Effector memory CD4-positive, alpha-beta T cell (primary cell): ENCODE measurements around the gene ANKZF1.

Experiments used
- DNase-seq, 3 donors: peaks; one replicate each; pipeline ENCODE4 v3.0.0-alpha.2; 2020
- H3K27ac ChIP-seq: 2 replicates; pipeline ENCODE4 v1.7.0; 2013; ENCODE audit warnings: mild to moderate bottlenecking, low read length, moderate library complexity; ENCODE audit not compliant: insufficient read depth, poor library complexity, severe bottlenecking
- H3K27me3 ChIP-seq: replicated peaks from 2 replicates; pipeline ENCODE4 v1.7.0; 2013; ENCODE audit warnings: mild to moderate bottlenecking, low read length; ENCODE audit not compliant: insufficient read depth, control insufficient read depth, poor library complexity, severe bottlenecking
- H3K36me3 ChIP-seq: 2 replicates; pipeline ENCODE4 v1.7.0; 2013; ENCODE audit warnings: mild to moderate bottlenecking, low read length, moderate library complexity; ENCODE audit not compliant: control insufficient read depth, insufficient read depth
- H3K4me1 ChIP-seq: 2 replicates; pipeline ENCODE4 v1.7.0; 2013; ENCODE audit warnings: low read length, mild to moderate bottlenecking; ENCODE audit not compliant: control insufficient read depth, insufficient read depth, poor library complexity, severe bottlenecking
- H3K4me3 ChIP-seq: 2 replicates; pipeline ENCODE4 v1.7.0; 2013; ENCODE audit warnings: low read length, low read depth, mild to moderate bottlenecking; ENCODE audit not compliant: insufficient read depth, poor library complexity, severe bottlenecking
- H3K9me3 ChIP-seq: 2 replicates; pipeline ENCODE4 v1.7.0; 2013; ENCODE audit warnings: mild to moderate bottlenecking, low read length, moderate library complexity; ENCODE audit not compliant: control insufficient read depth

The ANKZF1 gene

GRCh38 chr2:219216535-219216915 is 13.1 kb upstream of the ANKZF1 start:
- Histone ChIP-seq H3K4me1 (peaks cover 17% of the 10 kb centered on the region), H3K27me3 (no peaks in the 10 kb centered on the region), H3K36me3 (peaks cover 11% of the 10 kb centered on the region), H3K4me3 (no peak overlapping the region), H3K27ac (no peak overlapping the region), H3K9me3 (no peaks in the 10 kb centered on the region)
- no peak for DNase-seq

- no peak for DNase-seq
- Histone ChIP-seq H3K4me3 (peak overlapping the region; percentile 73), H3K27ac (peak overlapping the region; percentile 51), H3K36me3 (peaks cover 25% of the 10 kb centered on the region), H3K4me1 (peaks cover 17% of the 10 kb centered on the region), H3K27me3 (no peaks in the 10 kb centered on the region), H3K9me3 (no peaks in the 10 kb centered on the region)
Observed at GRCh38 chr2:219218217-219218731, 11.3 kb upstream of the ANKZF1 start.

DNA sequence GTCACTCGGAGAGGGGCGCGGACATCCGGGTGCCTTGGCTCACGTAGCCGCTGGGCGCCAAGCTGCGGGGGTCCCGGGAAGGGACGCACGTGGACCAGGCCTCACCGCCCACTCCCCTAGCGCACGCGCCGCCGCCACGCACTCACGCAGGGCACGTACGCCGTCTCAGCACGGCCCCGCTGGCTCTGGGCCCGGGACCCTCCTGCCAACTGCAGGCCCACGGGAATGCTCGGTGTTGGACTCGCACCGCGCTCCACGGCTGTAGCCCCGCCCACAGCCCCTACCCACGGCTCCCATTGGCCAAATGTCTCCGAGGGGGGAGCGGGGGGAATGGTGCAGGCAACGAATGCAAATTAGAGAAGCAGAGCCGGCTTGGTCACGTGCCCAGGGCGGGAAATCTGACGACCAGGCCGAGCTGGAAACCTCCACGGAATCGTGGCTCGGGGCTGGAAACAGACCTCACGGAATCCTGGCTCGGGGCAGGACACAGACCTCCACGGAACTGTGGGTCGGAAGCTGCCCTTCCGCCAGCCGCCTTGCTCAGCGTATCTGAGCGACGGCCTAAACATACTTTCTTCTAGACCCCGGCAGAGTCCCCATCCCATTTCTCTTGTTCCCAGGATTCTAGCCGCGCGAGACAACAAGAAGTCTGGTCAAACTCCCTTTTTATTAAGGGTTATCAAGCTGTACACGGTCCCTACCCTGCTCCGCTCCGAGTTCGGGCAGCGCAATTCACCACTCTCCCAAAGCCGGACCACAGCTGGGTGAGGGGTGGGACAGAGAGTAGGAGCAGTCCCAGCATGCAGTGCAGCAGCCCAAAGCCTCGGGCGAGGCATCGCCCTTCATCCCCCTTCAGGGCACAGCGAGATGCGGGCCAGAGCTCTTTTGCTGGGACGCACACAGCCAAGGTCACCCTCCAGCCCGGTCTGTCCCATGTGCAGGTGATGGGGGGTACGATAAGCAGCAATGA is 10.6 kb upstream of the ANKZF1 start, which contains the start of gene ABCB6:
ABCB6 (minus strand) TSS at position 227 of the 970 bp plus-strand sequence. CDS start 285 bp downstream, outside the sequence.
- H3K27ac ChIP-seq = peak within 1 kb of the TSS; percentile 51
- peak; percentile 74 to 85 (median 85) for DNase-seq
- H3K4me1 ChIP-seq = peaks cover 17% of the 10 kb centered on the region
- H3K36me3 ChIP-seq = peaks cover 33% of the 10 kb centered on the region
- no peaks in the 10 kb centered on the region for H3K27me3 ChIP-seq
- no peaks in the 10 kb centered on the region for H3K9me3 ChIP-seq
- peak within 1 kb of the TSS; percentile 73 for H3K4me3 ChIP-seq

- Histone ChIP-seq H3K27ac (no peak overlapping the region), H3K9me3 (no peaks in the 10 kb centered on the region), H3K27me3 (no peaks in the 10 kb centered on the region), H3K36me3 (peaks cover 38% of the 10 kb centered on the region), H3K4me3 (no peak overlapping the region), H3K4me1 (peaks cover 17% of the 10 kb centered on the region)
- DNase-seq = no peak
Observed at GRCh38 chr2:219219784-219220532, 9.6 kb upstream of the ANKZF1 start.

DNA sequence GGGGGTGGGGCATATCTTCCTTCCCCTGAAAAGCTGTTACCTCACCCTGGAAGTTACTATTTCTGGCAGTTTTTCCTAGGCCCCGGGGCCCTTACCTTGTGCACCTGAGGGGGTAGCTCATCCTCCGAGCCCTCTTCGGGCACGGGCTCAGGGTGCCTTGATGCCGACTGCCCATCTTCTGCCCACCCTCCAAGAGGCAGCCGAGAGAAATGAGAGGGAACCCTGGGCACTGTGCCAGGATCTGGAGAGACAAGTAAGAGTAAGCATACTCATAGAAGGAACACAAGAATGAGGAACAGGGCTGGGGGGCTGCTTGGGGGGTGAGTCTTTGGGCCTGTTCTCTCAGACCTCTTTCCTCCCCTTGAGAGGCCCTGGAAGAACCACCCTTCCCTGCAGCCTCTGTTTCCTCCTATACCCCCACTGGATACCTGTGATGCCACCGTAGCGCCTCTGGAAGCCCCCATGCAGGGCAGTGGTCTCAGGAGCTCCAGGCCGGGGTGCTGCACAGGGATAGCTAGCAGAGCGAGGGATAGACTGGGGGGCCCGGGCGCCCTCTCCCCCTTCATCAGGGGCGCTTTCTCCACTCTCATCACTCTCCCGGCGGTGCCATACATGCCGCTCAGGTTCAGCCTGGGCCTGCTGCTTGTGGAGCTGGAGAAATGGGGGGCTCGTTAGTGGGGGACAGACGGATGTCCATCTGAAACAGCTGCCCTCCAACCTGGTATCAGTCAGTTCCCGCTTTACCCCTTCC is 8.8 kb upstream of the ANKZF1 start:
- no peaks in the 10 kb centered on the region for H3K9me3 ChIP-seq
- no peaks in the 10 kb centered on the region for H3K27me3 ChIP-seq
- peaks cover 17% of the 10 kb centered on the region for H3K4me1 ChIP-seq
- no peak for DNase-seq
- no peak overlapping the region for H3K27ac ChIP-seq
- H3K36me3 ChIP-seq = peaks cover 47% of the 10 kb centered on the region
- H3K4me3 ChIP-seq = no peak overlapping the region

DNA sequence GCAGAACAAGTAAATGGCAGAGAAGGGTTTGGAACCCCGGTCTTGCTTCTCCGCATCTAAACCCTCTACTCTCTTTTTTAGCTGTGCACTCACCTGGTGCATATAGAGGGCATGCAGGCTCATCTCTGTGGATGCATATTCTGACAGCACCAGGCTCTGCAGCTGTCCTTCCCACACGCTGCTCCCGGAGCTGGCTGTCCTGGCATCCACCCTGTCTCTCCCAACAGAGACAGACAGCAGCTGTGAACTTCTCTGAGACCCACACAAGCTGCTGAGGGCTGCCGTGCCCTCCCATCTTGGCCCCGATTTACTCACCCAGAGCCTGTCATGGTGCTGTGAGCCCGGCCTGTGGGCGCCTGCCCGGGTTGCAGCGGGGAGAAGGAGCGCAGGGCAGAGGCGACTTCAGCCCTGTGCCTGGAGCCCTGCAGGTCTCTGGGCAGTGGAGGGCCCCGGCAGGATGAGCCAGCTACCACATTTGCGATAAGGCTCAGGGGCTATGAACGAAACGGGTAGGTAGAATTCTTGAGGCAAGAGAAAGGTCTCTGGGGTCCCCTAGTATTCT is 7.6 kb upstream of the ANKZF1 start:
- Histone ChIP-seq H3K4me1 (peaks cover 17% of the 10 kb centered on the region), H3K36me3 (peaks cover 56% of the 10 kb centered on the region)

GRCh38 chr2:219223831-219224610 is 5.6 kb upstream of the ANKZF1 start:
- peaks cover 18% of the 10 kb centered on the region for H3K4me1 ChIP-seq
- no peaks in the 10 kb centered on the region for H3K9me3 ChIP-seq
- H3K27ac ChIP-seq = no peak overlapping the region
- peaks cover 58% of the 10 kb centered on the region for H3K36me3 ChIP-seq
- no peak overlapping the region for H3K4me3 ChIP-seq
- H3K27me3 ChIP-seq = no peaks in the 10 kb centered on the region
- DNase-seq = no peak

More for the DNA sequence above, 7.6 kb upstream of the ANKZF1 start:
- H3K9me3 ChIP-seq = no peaks in the 10 kb centered on the region
- H3K27ac ChIP-seq = no peak overlapping the region
- DNase-seq = no peak
- H3K27me3 ChIP-seq = no peaks in the 10 kb centered on the region
- no peak overlapping the region for H3K4me3 ChIP-seq

- peaks cover 13% of the 10 kb centered on the region for H3K4me1 ChIP-seq
- no peaks in the 10 kb centered on the region for H3K9me3 ChIP-seq
- peaks cover 58% of the 10 kb centered on the region for H3K36me3 ChIP-seq
- H3K27ac ChIP-seq = no peak overlapping the region
- no peaks in the 10 kb centered on the region for H3K27me3 ChIP-seq
- H3K4me3 ChIP-seq = no peak overlapping the region
- DNase-seq = no peak
Observed at GRCh38 chr2:219225350-219225749, 4.3 kb upstream of the ANKZF1 start.
